ENCODE data around the gene CHST4.

DNA sequence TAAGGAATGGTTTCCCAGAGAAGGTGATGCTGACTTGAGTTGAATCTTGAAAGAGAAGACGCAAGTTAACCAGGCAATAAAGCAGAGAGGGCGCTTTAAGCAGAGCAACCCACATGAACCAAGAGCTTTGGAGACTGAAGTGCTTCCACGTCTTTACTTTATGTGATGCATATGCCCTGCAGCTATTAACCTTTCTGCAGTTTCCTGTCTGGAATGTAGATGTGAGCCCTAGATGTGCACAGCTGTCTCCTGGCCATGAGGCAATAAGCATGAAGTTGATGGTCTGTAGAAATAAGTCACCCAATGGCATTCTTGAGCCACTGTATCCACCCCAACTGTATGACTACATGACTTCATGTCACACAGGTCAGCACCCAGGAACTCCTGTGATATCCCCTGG, 5.7 kb upstream of the CHST4 start:
- TF ChIP-seq POLR2A (IDR thresholded peaks at IDR 0.05), result no peak
- TF ChIP-seq, protein P1, sequence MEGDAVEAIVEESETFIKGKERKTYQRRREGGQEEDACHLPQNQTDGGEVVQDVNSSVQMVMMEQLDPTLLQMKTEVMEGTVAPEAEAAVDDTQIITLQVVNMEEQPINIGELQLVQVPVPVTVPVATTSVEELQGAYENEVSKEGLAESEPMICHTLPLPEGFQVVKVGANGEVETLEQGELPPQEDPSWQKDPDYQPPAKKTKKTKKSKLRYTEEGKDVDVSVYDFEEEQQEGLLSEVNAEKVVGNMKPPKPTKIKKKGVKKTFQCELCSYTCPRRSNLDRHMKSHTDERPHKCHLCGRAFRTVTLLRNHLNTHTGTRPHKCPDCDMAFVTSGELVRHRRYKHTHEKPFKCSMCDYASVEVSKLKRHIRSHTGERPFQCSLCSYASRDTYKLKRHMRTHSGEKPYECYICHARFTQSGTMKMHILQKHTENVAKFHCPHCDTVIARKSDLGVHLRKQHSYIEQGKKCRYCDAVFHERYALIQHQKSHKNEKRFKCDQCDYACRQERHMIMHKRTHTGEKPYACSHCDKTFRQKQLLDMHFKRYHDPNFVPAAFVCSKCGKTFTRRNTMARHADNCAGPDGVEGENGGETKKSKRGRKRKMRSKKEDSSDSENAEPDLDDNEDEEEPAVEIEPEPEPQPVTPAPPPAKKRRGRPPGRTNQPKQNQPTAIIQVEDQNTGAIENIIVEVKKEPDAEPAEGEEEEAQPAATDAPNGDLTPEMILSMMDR (IDR thresholded peaks at IDR 0.05), result no peak
